GM12872 (cell line): Measurements from ENCODE around the gene TMEM17.

Experiments used
- CTCF ChIP-seq: IDR thresholded peaks from 3 replicates; pipeline ENCODE4 v1.5.1; 2011; ENCODE audit warnings: low read depth, mild to moderate bottlenecking, low read length, moderate library complexity; ENCODE audit not compliant: insufficient read depth

TMEM17 gene

DNA sequence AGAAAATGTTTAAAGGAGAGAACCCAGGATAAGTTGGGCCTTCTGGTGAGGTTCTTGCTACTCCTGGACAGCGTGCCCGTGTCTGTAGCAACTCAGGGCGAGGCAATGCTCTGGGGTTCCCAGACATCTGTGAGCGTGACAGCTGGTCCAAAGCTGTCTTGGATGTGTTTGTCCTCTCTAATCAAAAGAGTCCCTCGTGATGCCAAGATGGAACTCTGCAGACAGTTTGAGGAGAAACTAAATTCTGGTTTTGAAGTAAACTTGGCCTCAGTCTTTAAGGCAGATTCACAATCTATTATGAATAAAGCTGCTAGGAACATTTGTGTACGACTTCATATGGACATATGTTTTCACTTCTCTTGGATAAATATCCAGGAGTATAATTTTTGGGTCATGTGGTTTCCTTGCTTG lies 47.3 kb downstream of the TMEM17 start:
- no peak for TF ChIP-seq CTCF

DNA sequence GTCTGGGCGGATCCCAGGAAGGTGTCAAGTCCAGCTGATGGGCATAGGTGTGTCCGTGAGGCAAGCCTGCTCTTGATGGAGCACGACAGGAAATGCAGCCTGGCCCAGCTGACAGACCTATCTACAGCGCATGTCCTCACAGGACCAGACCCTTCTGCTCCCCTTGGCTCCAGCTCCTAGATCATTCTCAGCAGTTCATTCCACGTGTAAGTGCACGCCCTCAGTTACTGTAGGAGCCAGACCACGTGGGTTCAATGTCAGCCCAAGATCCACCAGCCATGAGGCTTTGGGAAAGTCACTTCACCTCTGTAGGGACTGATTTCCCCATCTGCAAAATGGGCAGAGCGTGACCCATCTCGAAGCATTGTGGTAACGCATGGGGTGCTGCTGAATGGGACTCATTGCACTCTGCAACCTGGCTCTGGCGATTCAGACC lies 47.8 kb downstream of the TMEM17 start:
- no peak for TF ChIP-seq CTCF

GRCh38 chr2:62457556-62457955 lies 48.4 kb downstream of the TMEM17 start:
- no peak for TF ChIP-seq CTCF

GRCh38 chr2:62456721-62457539 lies 49.1 kb downstream of the TMEM17 start:
- peak; percentile 89 for TF ChIP-seq CTCF

DNA sequence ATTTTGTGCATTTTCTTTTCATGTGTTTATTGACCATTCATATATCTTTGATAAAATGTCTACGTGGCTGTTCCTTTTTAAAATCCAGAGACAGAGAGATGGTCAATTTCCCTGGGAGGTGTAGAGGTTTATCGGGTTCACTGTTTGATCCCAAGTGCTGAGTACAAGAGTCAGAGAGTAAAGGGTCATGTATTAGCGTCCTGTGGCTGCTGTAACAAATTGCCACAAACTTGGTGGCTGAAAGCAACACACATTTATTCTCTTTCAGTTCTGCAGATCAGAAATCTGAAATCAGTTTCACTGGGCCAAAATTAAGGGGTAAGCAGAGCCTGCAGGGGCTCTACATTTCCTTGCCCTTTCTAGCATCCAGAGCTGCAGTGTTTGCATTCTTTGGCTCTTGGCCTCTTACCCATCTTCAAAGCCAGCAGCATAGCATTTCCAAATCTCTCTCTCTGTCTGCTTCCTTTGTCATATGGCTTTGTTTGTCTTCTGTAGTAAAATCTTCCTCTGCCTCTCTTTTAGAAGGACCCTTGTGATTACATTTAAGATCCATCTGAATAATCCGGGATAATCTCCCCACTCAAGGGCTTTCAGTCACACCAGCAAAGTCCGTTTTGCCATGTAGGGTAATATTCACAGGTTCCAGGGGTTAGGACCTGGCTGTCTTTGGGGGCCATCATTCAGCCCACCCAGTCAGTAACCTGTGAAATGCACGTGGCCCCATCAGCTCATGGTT lies 49.9 kb downstream of the TMEM17 start:
- TF ChIP-seq CTCF: no peak

GRCh38 chr2:62453955-62454354 lies 52.0 kb downstream of the TMEM17 start:
- TF ChIP-seq CTCF: no peak

- no peak for TF ChIP-seq CTCF
Measured at GRCh38 chr2:62452701-62453454, 53.1 kb downstream of the TMEM17 start.
